ENCODE data around the gene CHCHD3.
"Not testable (repeated sequence)": the region's sequence is repeated elsewhere in the genome, so short reads cannot be mapped to it uniquely, and the experiment has no call there.

CHCHD3 gene

GRCh38 chr7:132998763-132999162 lies 83.1 kb downstream of the CHCHD3 start:
- no peak for DNase-seq

GRCh38 chr7:132997505-132997904 lies 84.4 kb downstream of the CHCHD3 start:
- no peak for DNase-seq

- no peak for DNase-seq
Observed at GRCh38 chr7:132996581-132997242, 85.2 kb downstream of the CHCHD3 start.

GRCh38 chr7:132993377-132994013 lies 88.4 kb downstream of the CHCHD3 start:
- no peak for DNase-seq

GRCh38 chr7:132991615-132992587 lies 90.0 kb downstream of the CHCHD3 start:
- DNase-seq: no peak

GRCh38 chr7:132988117-132988516 lies 93.8 kb downstream of the CHCHD3 start:
- no peak for DNase-seq

GRCh38 chr7:132980402-132980801 lies 101.5 kb downstream of the CHCHD3 start:
- no peak for DNase-seq

GRCh38 chr7:132979524-132979923 lies 102.4 kb downstream of the CHCHD3 start:
- DNase-seq: no peak

GRCh38 chr7:132977234-132977633 lies 104.7 kb downstream of the CHCHD3 start:
- DNase-seq: no peak

GRCh38 chr7:132972745-132973144 lies 109.1 kb downstream of the CHCHD3 start:
- DNase-seq: no peak

- DNase-seq: no peak
Observed at GRCh38 chr7:132970257-132970656, 111.6 kb downstream of the CHCHD3 start.

GRCh38 chr7:132969520-132969919 lies 112.4 kb downstream of the CHCHD3 start:
- DNase-seq: no peak

- not testable (repeated sequence) for DNase-seq
Observed at GRCh38 chr7:132967470-132967848, 114.4 kb downstream of the CHCHD3 start.

GRCh38 chr7:132966754-132967469 lies 115.0 kb downstream of the CHCHD3 start:
- no peak for DNase-seq

- DNase-seq: no peak
Observed at GRCh38 chr7:132965951-132966350, 115.9 kb downstream of the CHCHD3 start.

GRCh38 chr7:132964876-132965275 lies 117.0 kb downstream of the CHCHD3 start:
- no peak for DNase-seq

- no peak for DNase-seq
Observed at GRCh38 chr7:132959891-132960290, 122.0 kb downstream of the CHCHD3 start.

GRCh38 chr7:132956556-132956955 lies 125.3 kb downstream of the CHCHD3 start:
- DNase-seq: no peak

GRCh38 chr7:132953468-132953867 lies 128.4 kb downstream of the CHCHD3 start:
- DNase-seq: no peak

- DNase-seq: no peak
Observed at GRCh38 chr7:132950725-132951124, 131.2 kb downstream of the CHCHD3 start.

- DNase-seq: no peak
Observed at GRCh38 chr7:132947011-132947410, 134.9 kb downstream of the CHCHD3 start.

GRCh38 chr7:132944774-132945173 lies 137.1 kb downstream of the CHCHD3 start:
- no peak for DNase-seq

GRCh38 chr7:132943645-132944044 lies 138.2 kb downstream of the CHCHD3 start:
- no peak for DNase-seq
